NCI-H345 (cell line): Measurements from ENCODE around the gene FGFR1OP2.

Experiments
- DNase-seq: peaks from one replicate; lab custom pipeline; 2025; lab: John Stamatoyannopoulos, UW

FGFR1OP2 gene

GRCh38 chr12:27003421-27004381 is 65.4 kb downstream of the FGFR1OP2 start:
- no peak for DNase-seq

- DNase-seq: no peak
Measured at GRCh38 chr12:27005495-27005894, 67.2 kb downstream of the FGFR1OP2 start.

DNA sequence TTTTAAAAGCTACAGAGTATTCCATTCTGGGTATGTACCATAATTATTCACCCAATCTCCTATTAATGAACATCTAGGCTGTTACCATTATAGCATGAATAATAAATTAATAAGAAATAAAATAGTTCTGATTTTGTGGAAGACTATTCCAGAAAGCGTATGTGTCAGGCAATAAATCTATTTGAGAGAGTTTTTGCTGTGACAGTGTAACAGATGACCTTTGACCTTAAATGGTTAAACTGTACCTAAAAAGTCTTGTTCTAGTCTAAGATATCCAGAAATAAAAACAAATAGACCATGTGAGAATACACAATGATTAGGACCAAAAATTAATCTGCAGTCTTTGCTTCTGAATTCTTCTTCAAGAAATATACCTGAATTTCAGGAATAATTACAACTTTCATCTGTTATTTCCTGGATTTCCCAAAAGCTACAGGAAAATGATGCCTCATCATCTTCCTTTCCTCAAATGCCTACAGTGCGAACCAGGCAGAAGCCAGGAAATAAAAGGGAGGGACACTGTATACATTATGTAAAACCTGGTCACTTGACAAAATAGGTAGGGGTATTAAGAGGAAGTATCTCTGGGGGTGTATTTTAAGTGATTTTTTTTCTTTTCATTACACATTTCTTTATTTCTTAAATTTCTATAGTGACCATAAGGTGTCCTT is 68.7 kb downstream of the FGFR1OP2 start:
- DNase-seq: no peak

DNA sequence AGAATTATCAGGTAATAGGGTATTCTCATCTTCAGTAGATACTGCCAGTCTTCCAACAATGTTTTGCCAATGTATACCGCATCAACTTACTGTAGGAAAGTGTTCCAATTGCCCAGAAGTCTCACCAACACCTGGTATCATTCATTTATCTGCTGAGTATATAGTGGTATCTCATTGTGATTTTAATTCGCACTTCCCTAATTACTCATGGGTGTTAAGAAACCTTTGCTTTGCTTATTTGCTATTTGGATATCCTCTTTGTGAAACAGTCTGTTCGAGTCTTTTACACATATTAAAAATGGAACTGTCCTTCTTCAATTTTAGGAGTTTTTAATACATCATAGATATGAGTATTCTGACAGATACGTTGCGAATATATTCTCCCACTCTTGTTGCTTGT is 69.8 kb downstream of the FGFR1OP2 start:
- no peak for DNase-seq

- no peak for DNase-seq
Measured at GRCh38 chr12:27009881-27010301, 71.6 kb downstream of the FGFR1OP2 start.

GRCh38 chr12:27012239-27012981 is 74.1 kb downstream of the FGFR1OP2 start:
- DNase-seq: no peak

DNA sequence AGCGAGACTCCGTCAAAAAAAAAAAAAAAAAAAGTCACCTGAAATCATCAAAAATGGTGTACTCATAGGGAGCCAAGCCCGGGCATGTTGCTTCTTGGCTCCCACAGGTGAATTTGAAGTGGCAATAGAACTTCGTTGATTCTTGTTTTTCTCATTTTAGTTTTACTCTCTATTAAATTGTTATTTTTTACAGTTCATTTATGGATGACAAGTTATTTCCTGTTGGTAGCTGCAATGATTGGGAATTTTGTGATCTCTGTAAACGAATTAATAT is 74.6 kb downstream of the FGFR1OP2 start:
- DNase-seq: no peak

GRCh38 chr12:27013611-27014084 is 75.4 kb downstream of the FGFR1OP2 start:
- no peak for DNase-seq

DNA sequence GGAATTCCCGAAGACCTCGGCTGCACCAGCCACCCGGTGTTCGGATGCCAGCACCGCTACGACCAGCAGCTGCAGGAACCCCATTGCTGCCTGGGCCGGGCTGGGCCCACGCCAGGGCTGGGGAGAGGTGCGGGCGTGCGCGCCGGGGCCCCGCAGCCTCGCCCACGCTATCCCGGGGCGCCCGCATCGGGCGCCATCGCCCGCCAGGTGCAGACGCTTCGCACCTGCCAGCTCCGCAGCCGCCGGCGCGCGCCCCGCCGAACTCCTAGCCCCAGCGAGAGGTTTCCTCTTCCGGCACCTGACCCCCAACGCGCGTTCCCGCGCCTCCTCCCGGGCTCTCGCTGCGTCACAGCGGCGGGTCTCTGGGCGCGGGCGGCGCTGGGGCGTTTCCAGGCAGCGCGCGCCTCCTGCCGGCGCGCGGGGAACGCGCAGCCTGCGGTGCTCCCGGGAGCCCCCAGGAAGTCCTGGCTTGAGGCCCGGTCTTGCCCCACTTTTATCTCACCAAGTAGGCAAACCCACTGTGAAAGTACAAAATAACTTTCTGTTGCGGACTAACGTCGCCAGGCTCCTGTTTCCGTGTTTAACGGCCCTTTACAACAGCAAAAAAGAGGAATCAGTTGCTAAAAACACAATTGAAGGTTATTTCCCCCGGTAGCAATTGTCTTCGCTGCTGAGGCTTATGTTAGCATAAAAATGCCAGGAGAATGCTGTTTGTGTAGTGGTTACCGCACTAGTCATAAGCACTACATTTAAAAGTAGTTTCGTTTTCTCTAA is 76.0 kb downstream of the FGFR1OP2 start, which contains the start of gene TM7SF3:
Gene TM7SF3, minus strand, starts transcription at position 300 of the 774 bp plus-strand sequence. Its CDS starts 216 bp downstream, at position 84.
- DNase-seq: peak; percentile 96

GRCh38 chr12:27014859-27015729 is 76.8 kb downstream of the FGFR1OP2 start:
- no peak for DNase-seq

GRCh38 chr12:27015730-27016076 is 77.4 kb downstream of the FGFR1OP2 start:
- no peak for DNase-seq
